ENCODE data around the gene C19orf73. TPM values are rescaled to one million over a fixed set of nuclear protein-coding genes. Genes with fewer than 3 reads are reported as not detected.

The C19orf73 gene
- total and polyA plus RNA-seq, 2 experiments from 2014 or later: 8.1 to 9.1 TPM

DNA sequence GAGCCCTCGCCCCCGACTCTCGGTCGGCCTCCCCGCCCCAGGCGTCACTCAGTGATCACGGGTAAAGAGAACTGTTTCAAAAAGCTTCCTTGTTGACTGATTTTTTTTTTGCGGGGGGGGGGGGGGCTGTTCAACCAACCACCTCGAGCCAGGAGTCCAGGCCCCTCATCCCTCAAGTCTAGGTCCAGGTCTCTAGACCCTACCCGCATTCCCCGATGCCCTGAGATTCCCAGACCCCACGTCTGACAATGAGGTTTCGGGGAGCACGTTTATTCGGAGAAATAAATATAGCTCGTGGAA is 32.0 kb upstream of the C19orf73 start:
- H3K27me3 Mint-ChIP-seq (ENCODE audit: insufficient read depth, low read depth, poor library complexity): peaks cover 28% of the 10 kb centered on the region
- H2AFZ ChIP-seq: no peak overlapping the region
- H3K9me3 Mint-ChIP-seq: peaks cover 12% of the 10 kb centered on the region

More for the DNA sequence above, 32.0 kb upstream of the C19orf73 start:
- H3K4me2 ChIP-seq: peak overlapping the region; percentile 99
- no peaks in the 10 kb centered on the region for H3K79me2 ChIP-seq (replicated peaks; ENCODE audit: insufficient read depth)
- H3K4me1 ChIP-seq (ENCODE audit: insufficient read depth): peaks cover 27% of the 10 kb centered on the region
- Mint-ChIP-seq H3K27ac (no peak overlapping the region), H3K4me1 (peaks cover 45% of the 10 kb centered on the region), H3K4me3 (peak overlapping the region; percentile 96), H3K36me3 (ENCODE audit: low read depth) (peaks cover 8% of the 10 kb centered on the region; the same call in 2 of the 3 replicates)
- TF ChIP-seq ZNF462 (CRISPR knock-in tag; IDR thresholded peaks at IDR 0.05) (no peak), STAT1 (IDR thresholded peaks at IDR 0.05; ENCODE audit: unreplicated experiment) (no peak), ZNF331 (CRISPR knock-in tag; IDR thresholded peaks at IDR 0.05; ENCODE audit: low read depth) (no peak), CREB1 (CRISPR knock-in tag; IDR thresholded peaks at IDR 0.05; ENCODE audit: low read depth) (no peak), CTCF (conservative IDR thresholded peaks at IDR 0.05; ENCODE audit: low read depth in 2 of 2) (no peak), ZNF114 (CRISPR knock-in tag; IDR thresholded peaks at IDR 0.05) (no peak), JUNB (IDR thresholded peaks at IDR 0.05; ENCODE audit: unreplicated experiment) (no peak), NANOG (IDR thresholded peaks at IDR 0.05; ENCODE audit: borderline replicate concordance) (no peak), ETS1 (IDR thresholded peaks at IDR 0.05) (no peak)
- no peaks in the 10 kb centered on the region for H3K36me3 ChIP-seq (ENCODE audit: insufficient read depth)
- peaks cover 7% of the 10 kb centered on the region; the same call in 1 of the 2 replicates for H3K27me3 ChIP-seq (ENCODE audit: insufficient read depth)
- 0 out of 2 replicates have a peak overlapping the region, but pooled peaks have one; percentile 90 for H3K27ac ChIP-seq (ENCODE audit: low read depth)
- peaks cover 19% of the 10 kb centered on the region for H3K9me2 ChIP-seq (ENCODE audit: insufficient read depth)
- DNase-seq (ENCODE audit: low spot score) (no peak), ATAC-seq (no peak)
- H4K20me1 ChIP-seq (replicated peaks; ENCODE audit: insufficient read depth): no peaks in the 10 kb centered on the region
- peak overlapping the region; percentile 96 for H3K4me3 ChIP-seq
- peaks cover 17% of the 10 kb centered on the region for H3F3A ChIP-seq (replicated peaks; ENCODE audit: low read depth)

All from GM23338 (cell line).